ENCODE measurements around the gene CSNK1G2. TPM values are rescaled to one million over a fixed set of nuclear protein-coding genes. Genes with fewer than 3 reads are reported as not detected.

CSNK1G2 gene
- total RNA-seq, 2 experiments from 2014 or later: 51.9 to 57.5 TPM

- DNase-seq (no peak), ATAC-seq (no peak)
- ChIA-PET POLR2A (no interaction called here), CTCF (no interaction called here)
- H3K9me3 Mint-ChIP-seq: no peaks in the 10 kb centered on the region
- TF ChIP-seq, protein P1, sequence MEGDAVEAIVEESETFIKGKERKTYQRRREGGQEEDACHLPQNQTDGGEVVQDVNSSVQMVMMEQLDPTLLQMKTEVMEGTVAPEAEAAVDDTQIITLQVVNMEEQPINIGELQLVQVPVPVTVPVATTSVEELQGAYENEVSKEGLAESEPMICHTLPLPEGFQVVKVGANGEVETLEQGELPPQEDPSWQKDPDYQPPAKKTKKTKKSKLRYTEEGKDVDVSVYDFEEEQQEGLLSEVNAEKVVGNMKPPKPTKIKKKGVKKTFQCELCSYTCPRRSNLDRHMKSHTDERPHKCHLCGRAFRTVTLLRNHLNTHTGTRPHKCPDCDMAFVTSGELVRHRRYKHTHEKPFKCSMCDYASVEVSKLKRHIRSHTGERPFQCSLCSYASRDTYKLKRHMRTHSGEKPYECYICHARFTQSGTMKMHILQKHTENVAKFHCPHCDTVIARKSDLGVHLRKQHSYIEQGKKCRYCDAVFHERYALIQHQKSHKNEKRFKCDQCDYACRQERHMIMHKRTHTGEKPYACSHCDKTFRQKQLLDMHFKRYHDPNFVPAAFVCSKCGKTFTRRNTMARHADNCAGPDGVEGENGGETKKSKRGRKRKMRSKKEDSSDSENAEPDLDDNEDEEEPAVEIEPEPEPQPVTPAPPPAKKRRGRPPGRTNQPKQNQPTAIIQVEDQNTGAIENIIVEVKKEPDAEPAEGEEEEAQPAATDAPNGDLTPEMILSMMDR (IDR thresholded peaks at IDR 0.05): no peak
- H3K4me3 Mint-ChIP-seq: no peak overlapping the region
- peaks cover 16% of the 10 kb centered on the region for H3K4me1 Mint-ChIP-seq (ENCODE audit: low read depth)
- intact Hi-C loops (cut with micrococcal nuclease): no loop called here
- no peak overlapping the region for H3K27ac Mint-ChIP-seq
- no peaks in the 10 kb centered on the region for H3K27me3 Mint-ChIP-seq
- H3K36me3 Mint-ChIP-seq (ENCODE audit: low read depth): peaks cover 6% of the 10 kb centered on the region
These were observed 8.5 kb downstream of the CSNK1G2 start for GRCh38 chr19:1949304-1950101.

DNA sequence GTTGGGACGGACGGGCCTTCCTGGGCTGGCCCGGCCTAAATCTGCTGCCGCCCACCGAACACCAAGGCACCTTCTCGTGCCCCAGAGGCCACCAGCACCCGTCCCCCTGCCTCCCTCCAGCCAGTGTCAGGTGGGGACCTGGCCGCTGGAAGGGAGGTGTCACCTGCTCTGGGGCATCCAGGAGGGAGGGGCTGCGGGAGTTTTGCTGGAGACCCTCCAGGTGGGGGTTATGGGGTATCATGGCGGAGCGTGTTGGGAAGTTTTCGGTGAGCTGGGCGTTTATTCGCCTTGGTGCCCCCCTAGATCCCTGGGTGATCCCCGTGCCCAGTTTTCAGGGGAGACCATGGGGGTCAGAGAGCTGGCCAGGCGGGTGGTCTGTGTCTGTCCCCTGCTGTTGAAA, 9.7 kb downstream of the CSNK1G2 start:
- CTCF ChIA-PET: no interaction called here
- Mint-ChIP-seq H3K27me3 (no peaks in the 10 kb centered on the region), H3K4me1 (ENCODE audit: low read depth) (peaks cover 16% of the 10 kb centered on the region), H3K9me3 (no peaks in the 10 kb centered on the region), H3K4me3 (no peak overlapping the region), H3K36me3 (ENCODE audit: low read depth) (peaks cover 6% of the 10 kb centered on the region), H3K27ac (no peak overlapping the region)
- DNase-seq (no peak), ATAC-seq (no peak)
- intact Hi-C loops (cut with micrococcal nuclease): no loop called here
- POLR2A ChIA-PET: no interaction called here
- TF ChIP-seq, protein P1 (IDR thresholded peaks at IDR 0.05): no peak

GRCh38 chr19:1952635-1953034, 11.7 kb downstream of the CSNK1G2 start:
- POLR2A ChIA-PET: interaction anchor here (2.2 kb wide), 1 partner anchor 9 kb away, joined by 6 read pairs; no protein-coding TSS in a partner anchor
- H3K4me1 Mint-ChIP-seq (ENCODE audit: low read depth): peaks cover 10% of the 10 kb centered on the region
- DNase-seq (no peak), ATAC-seq (no peak)
- TF ChIP-seq, protein P1 (IDR thresholded peaks at IDR 0.05): no peak
- H3K27ac Mint-ChIP-seq: no peak overlapping the region
- H3K4me3 Mint-ChIP-seq: no peak overlapping the region
- intact Hi-C loops (cut with micrococcal nuclease): no loop called here
- CTCF ChIA-PET: no interaction called here
- no peaks in the 10 kb centered on the region for H3K27me3 Mint-ChIP-seq
- peaks cover 3% of the 10 kb centered on the region for H3K36me3 Mint-ChIP-seq (ENCODE audit: low read depth)
- H3K9me3 Mint-ChIP-seq: no peaks in the 10 kb centered on the region

DNA sequence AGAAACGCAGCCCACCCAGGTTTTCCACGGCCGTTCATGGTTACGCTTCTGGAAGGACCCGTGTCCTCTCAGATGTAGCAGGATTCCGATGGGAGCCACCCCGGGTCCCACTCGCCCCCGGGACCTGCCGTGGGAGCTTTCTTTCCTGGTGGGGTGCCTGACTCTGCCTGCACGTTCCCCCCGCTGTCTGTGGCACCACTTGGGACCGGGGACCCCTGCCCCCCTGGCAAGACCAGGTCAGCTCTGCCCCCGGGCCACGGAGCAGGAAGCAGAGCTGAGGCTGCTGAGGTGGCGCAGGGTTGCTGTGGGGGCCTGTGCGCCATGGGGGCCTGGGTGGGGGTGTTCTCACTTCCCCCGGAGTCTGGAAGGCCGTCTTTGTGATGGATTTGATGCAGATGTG, 12.1 kb downstream of the CSNK1G2 start:
- CTCF ChIA-PET: no interaction called here
- TF ChIP-seq, protein P1 (IDR thresholded peaks at IDR 0.05): no peak
- DNase-seq: no peak
- intact Hi-C loops (cut with micrococcal nuclease): no loop called here
- Mint-ChIP-seq H3K4me3 (no peak overlapping the region), H3K36me3 (ENCODE audit: low read depth) (peaks cover 3% of the 10 kb centered on the region), H3K9me3 (no peaks in the 10 kb centered on the region), H3K27me3 (no peaks in the 10 kb centered on the region), H3K4me1 (ENCODE audit: low read depth) (peaks cover 12% of the 10 kb centered on the region), H3K27ac (no peak overlapping the region)
- ATAC-seq: no peak
- POLR2A ChIA-PET: interaction anchor here (2.2 kb wide), 1 partner anchor 10 kb away, joined by 6 read pairs; no protein-coding TSS in a partner anchor

GRCh38 chr19:1953441-1954094, 12.6 kb downstream of the CSNK1G2 start:
- CTCF ChIA-PET: no interaction called here
- DNase-seq (no peak), ATAC-seq (no peak)
- no peak overlapping the region for H3K4me3 Mint-ChIP-seq
- TF ChIP-seq, protein P1 (IDR thresholded peaks at IDR 0.05): no peak
- peaks cover 10% of the 10 kb centered on the region for H3K4me1 Mint-ChIP-seq (ENCODE audit: low read depth)
- H3K36me3 Mint-ChIP-seq (ENCODE audit: low read depth): peaks cover 3% of the 10 kb centered on the region
- H3K9me3 Mint-ChIP-seq: no peaks in the 10 kb centered on the region
- POLR2A ChIA-PET: interaction anchor here (2.2 kb wide), 1 partner anchor 10 kb away, joined by 6 read pairs; no protein-coding TSS in a partner anchor
- H3K27ac Mint-ChIP-seq: no peak overlapping the region
- no peaks in the 10 kb centered on the region for H3K27me3 Mint-ChIP-seq
- intact Hi-C loops (cut with micrococcal nuclease): no loop called here
